Upper lobe of left lung (tissue), 4 donors: ENCODE measurements around the gene SGMS1.
A peak's percentile ranks its signal among the peaks of the same experiment; 100 is the strongest.

Source experiments
- POLR2AphosphoS5 ChIP-seq, 2 donors: sonication (generic); formaldehyde crosslinking; IDR thresholded peaks; one replicate each; pipeline ENCODE4 v1.5.1; 2017; ENCODE audit warnings: antibody characterized with exemption in 2 of 2
- TF ChIP-seq, protein P1 (sequence below), 6 experiments: fragments of 450-650 bp in 4 of 6; fragments of 200-600 bp in 2 of 6; sonication (generic) in 2 of 6; IDR thresholded peaks; one replicate each; pipeline ENCODE4 v1.5.1; 2016 to 2019; ENCODE audit warnings: antibody characterized with exemption in 6 of 6

GRCh38 chr10:50291261-50291850, 332.4 kb downstream of the SGMS1 start:
- TF ChIP-seq, protein P1, sequence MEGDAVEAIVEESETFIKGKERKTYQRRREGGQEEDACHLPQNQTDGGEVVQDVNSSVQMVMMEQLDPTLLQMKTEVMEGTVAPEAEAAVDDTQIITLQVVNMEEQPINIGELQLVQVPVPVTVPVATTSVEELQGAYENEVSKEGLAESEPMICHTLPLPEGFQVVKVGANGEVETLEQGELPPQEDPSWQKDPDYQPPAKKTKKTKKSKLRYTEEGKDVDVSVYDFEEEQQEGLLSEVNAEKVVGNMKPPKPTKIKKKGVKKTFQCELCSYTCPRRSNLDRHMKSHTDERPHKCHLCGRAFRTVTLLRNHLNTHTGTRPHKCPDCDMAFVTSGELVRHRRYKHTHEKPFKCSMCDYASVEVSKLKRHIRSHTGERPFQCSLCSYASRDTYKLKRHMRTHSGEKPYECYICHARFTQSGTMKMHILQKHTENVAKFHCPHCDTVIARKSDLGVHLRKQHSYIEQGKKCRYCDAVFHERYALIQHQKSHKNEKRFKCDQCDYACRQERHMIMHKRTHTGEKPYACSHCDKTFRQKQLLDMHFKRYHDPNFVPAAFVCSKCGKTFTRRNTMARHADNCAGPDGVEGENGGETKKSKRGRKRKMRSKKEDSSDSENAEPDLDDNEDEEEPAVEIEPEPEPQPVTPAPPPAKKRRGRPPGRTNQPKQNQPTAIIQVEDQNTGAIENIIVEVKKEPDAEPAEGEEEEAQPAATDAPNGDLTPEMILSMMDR (IDR thresholded peaks at IDR 0.05), result peak in 3 of 6 experiments; percentile 16 to 51 (median 42)
- TF ChIP-seq POLR2AphosphoS5 (IDR thresholded peaks at IDR 0.05), result no peak
